ENCODE measurements around the gene NEU1. TPM values are rescaled to one million over a fixed set of nuclear protein-coding genes. Genes with fewer than 3 reads are reported as not detected.
"Not testable (repeated sequence)": the region's sequence is repeated elsewhere in the genome, so short reads cannot be mapped to it uniquely, and the experiment has no call there.

NEU1 gene
- total RNA-seq, 6 donors from 2014 or later: 28.3 to 90.3 (median 64.6) TPM

DNA sequence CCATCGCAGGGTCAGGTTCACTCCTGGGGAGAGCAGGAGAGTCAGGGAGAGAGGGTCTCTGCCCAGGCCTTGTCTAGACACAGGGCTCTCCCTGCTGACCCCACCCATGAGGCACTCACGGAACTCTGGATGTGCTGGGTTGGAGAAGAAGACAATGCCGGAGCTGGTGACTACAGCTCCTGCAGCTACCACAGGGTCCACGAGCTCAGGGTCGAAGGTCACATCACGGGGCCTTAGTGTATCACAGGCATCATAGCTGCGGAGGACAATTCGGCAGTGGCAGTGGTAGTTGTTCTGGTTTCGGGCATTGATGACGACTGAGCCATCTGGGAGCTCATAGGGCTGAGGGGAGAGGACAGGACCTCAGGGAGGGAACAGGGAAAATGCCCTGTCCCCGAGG is 2.7 kb downstream of the NEU1 start:
- Histone ChIP-seq H3K4me1 (peaks cover 16 to 37% (median 24%) of the 10 kb centered on the region in 4 donors), H3K36me3 (peaks cover 10 to 44% (median 31%) of the 10 kb centered on the region in 4 donors), H3K9me3 (no peaks in the 10 kb centered on the region), H3K27me3 (no peaks in the 10 kb centered on the region), H3K4me3 (no peak overlapping the region), H3K27ac (no peak overlapping the region)
- DNase-seq (no peak), ATAC-seq (ENCODE audit: low FRiP score in 2 of 2) (no peak)
- WGBS, 2 donors: 90 to 92% methylated on average over 11 of the region's 11 CpGs
- TF ChIP-seq, protein P1, sequence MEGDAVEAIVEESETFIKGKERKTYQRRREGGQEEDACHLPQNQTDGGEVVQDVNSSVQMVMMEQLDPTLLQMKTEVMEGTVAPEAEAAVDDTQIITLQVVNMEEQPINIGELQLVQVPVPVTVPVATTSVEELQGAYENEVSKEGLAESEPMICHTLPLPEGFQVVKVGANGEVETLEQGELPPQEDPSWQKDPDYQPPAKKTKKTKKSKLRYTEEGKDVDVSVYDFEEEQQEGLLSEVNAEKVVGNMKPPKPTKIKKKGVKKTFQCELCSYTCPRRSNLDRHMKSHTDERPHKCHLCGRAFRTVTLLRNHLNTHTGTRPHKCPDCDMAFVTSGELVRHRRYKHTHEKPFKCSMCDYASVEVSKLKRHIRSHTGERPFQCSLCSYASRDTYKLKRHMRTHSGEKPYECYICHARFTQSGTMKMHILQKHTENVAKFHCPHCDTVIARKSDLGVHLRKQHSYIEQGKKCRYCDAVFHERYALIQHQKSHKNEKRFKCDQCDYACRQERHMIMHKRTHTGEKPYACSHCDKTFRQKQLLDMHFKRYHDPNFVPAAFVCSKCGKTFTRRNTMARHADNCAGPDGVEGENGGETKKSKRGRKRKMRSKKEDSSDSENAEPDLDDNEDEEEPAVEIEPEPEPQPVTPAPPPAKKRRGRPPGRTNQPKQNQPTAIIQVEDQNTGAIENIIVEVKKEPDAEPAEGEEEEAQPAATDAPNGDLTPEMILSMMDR (IDR thresholded peaks at IDR 0.05): no peak

DNA sequence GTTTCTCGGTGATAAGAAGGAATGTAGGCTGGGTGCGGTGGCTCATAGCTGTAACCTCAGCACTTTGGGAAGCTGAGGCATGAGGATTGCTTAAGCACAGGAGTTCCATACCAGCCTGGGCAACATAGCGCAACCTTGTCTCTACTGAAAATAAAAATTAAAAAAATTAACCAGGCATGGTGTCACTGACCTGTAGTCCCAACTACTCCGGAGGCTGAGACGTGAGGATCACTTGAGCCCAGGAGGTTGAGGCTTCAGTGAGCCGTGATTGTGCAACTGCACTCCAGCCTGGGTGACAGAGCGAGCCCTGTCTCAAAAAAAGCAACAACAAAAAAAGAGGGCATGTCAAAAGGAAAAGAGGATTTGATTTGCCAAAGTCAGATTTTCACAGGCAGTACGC is 3.9 kb downstream of the NEU1 start:
- TF ChIP-seq POLR2AphosphoS5 (IDR thresholded peaks at IDR 0.05): no peak
- TF ChIP-seq, protein P1 (IDR thresholded peaks at IDR 0.05): no peak
- ATAC-seq (ENCODE audit: low FRiP score in 2 of 2) (no peak), DNase-seq (no peak)
- WGBS, 2 donors: 89 to 90% methylated on average over 8 of the region's 8 CpGs
- Histone ChIP-seq H3K4me3 (no peak overlapping the region), H3K27ac (no peak overlapping the region), H3K36me3 (peaks cover 10 to 44% (median 31%) of the 10 kb centered on the region in 4 donors), H3K4me1 (peaks cover 15 to 25% (median 16%) of the 10 kb centered on the region in 4 donors), H3K9me3 (no peaks in the 10 kb centered on the region), H3K27me3 (no peaks in the 10 kb centered on the region)

DNA sequence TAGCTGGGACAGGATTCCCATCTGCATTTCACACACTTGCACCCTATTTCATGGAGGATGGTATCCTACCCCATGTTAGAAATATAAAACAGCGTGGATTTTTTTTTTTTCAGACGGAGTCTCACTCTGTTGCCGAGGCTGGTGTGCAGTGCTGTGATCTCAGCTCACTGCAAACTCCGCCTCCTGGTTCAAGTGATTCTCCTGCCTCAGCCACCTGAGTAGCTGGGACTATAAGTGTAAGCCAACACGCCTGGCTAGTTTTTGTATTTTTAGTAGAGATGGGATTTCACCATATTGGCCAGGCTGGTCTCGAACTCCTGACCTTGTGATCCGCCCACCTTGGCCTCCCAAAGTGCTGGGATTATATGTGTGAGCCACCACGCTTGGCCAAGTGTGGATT is 4.8 kb downstream of the NEU1 start:
- Histone ChIP-seq H3K4me1 (peaks cover 9 to 18% (median 9%) of the 10 kb centered on the region in 4 donors), H3K36me3 (peaks cover 10 to 44% (median 31%) of the 10 kb centered on the region in 4 donors)
- DNase-seq; H3K27me3 ChIP-seq; ATAC-seq (ENCODE audit: low FRiP score in 2 of 2); H3K27ac ChIP-seq; H3K4me3 ChIP-seq; H3K9me3 ChIP-seq: not testable (repeated sequence)
- 86 to 89% methylated on average over 8 of the region's 8 CpGs for WGBS, 2 donors

DNA sequence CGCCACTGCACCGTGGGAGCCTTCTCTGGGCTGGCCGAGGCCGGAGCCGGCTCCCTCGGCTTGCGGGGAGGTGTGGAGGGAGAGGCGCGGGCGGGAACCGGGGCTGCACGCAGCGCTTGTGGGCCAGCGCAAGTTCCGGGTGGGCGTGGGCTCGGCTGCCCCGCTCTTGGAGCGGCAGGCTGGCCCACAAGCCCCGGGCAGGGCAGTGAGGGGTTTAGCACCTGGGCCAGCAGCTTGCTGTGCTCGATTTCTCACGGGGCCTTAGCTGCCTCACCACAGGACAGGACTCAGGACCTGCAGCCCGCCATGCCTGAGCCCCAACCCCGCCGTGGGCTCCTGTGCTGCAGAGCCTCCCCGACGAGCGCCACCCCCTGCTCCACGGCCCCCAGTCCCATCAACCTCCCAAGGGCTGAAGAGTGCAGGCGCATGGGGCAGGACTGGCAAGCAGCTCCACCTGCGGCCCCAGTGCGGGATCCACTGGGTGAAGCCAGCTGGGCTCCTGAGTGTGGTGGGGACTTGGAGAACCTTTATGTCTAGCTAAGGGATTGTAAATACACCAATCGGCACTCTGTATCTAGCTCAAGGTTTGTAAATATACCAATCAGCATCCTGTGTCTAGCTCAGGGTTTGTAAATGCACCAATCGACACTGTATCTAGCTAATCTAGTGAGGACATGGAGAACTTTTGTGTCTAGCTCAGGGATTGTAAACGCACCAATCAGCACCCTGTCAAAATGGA is 10.5 kb downstream of the NEU1 start:
- not testable (repeated sequence) for H3K27me3 ChIP-seq; DNase-seq; H3K27ac ChIP-seq; H3K9me3 ChIP-seq; ATAC-seq (ENCODE audit: low FRiP score in 2 of 2); H3K4me3 ChIP-seq; H3K36me3 ChIP-seq; H3K4me1 ChIP-seq
- 87 to 88% methylated on average over 16 to 22 of the region's 35 CpGs for WGBS, 2 donors

DNA sequence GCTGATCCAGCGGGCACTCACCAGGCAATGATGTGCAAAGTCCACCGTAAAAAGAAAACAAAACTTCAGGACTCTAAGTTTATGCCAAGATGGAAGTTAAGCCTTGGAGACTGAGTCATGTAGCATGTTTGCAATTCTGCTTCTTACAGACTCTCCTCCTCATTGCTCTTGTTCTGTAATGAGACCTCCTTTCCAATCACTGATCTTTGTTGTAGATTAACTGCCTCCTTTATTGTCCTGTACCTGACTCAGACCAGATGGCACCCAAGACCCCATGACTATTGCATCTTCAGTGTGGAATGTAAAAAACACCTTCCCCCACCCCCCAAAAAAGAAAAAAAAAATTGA is 11.2 kb downstream of the NEU1 start:
- H3K36me3 ChIP-seq: no peaks in the 10 kb centered on the region
- ATAC-seq (ENCODE audit: low FRiP score in 2 of 2): no peak
- WGBS, 2 donors: 78 to 86% methylated on average over 2 of the region's 2 CpGs

More for the DNA sequence above, 11.2 kb downstream of the NEU1 start:
- TF ChIP-seq, protein P1 (IDR thresholded peaks at IDR 0.05): no peak
- TF ChIP-seq EP300 (IDR thresholded peaks at IDR 0.05) (no peak), POLR2AphosphoS5 (IDR thresholded peaks at IDR 0.05) (no peak), POLR2A (IDR thresholded peaks at IDR 0.05) (no peak)
- Histone ChIP-seq H3K27me3 (no peaks in the 10 kb centered on the region), H3K4me1 (no peaks in the 10 kb centered on the region), H3K4me3 (no peak overlapping the region), H3K9me3 (no peaks in the 10 kb centered on the region), H3K27ac (no peak overlapping the region)
- no peak for DNase-seq
